HL-60 (cell line): ENCODE results near the gene CBLB.
A peak's percentile ranks its signal among the peaks of the same experiment; 100 is the strongest.

Experiments used
- DNase-seq, 2 experiments: peaks; one replicate each; pipeline ENCODE4 v3.0.0-alpha.2; 2010 to 2020; ENCODE audit warnings: low read depth in 1 of 2, low spot score in 1 of 2
- H3K27ac ChIP-seq: fragments of 250-450 bp; sonication (Bioruptor Pico); replicated peaks from 2 replicates; pipeline ENCODE4 v1.5.1; 2020; ENCODE audit warnings: mild to moderate bottlenecking, moderate library complexity
- H3K27me3 ChIP-seq: fragments of 250-450 bp; sonication (Bioruptor Pico); 2 replicates; pipeline ENCODE4 v1.5.1; 2021; ENCODE audit warnings: mild to moderate bottlenecking, moderate library complexity; ENCODE audit not compliant: insufficient read depth, poor library complexity, severe bottlenecking
- H3K4me3 ChIP-seq: replicated peaks from 2 replicates; pipeline ENCODE4 v1.5.1; 2011; ENCODE audit warnings: mild to moderate bottlenecking, control low read depth, low read length; ENCODE audit not compliant: insufficient read depth
- GABPA ChIP-seq: IDR thresholded peaks from 2 replicates; pipeline ENCODE4 v1.6.1; 2012; ENCODE audit warnings: low read depth
- POLR2AphosphoS5 ChIP-seq: IDR thresholded peaks from 2 replicates; pipeline ENCODE4 v1.6.1; 2012; ENCODE audit warnings: low read depth
- SPI1 ChIP-seq: IDR thresholded peaks from 2 replicates; pipeline ENCODE4 v1.6.1; 2012; ENCODE audit warnings: low read depth, mild to moderate bottlenecking, borderline replicate concordance
- TF ChIP-seq, protein P1 (sequence below): IDR thresholded peaks from one replicate; pipeline ENCODE4 v1.5.1; 2011; ENCODE audit warnings: low read length, control low read depth, inconsistent platforms; ENCODE audit not compliant: insufficient read depth
- TF ChIP-seq, protein P2 (sequence below): IDR thresholded peaks from 2 replicates; pipeline ENCODE4 v1.6.1; 2012; ENCODE audit warnings: low read depth; ENCODE audit not compliant: insufficient replicate concordance

Gene CBLB

DNA sequence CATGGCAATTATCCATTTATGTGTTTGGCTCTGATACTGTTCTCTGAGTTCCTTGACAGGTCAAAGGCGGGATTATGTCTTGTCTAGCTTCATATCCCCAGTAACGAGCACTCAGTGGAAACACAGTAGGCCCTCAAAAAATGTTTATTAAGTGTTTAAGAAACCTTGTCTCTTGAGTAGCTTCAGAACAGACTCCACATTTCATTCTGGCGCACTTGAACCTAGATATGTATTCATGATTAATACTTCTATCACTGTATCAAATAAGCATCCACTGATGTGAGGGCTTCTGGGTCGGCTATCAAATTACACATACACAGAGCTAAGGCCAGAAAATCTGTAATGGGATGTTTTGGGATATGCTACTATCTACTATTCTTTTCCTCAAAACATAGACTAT lies 4.6 kb downstream of the CBLB start:
- Histone ChIP-seq H3K27ac (no peak overlapping the region), H3K4me3 (no peak overlapping the region), H3K27me3 (no peaks in the 10 kb centered on the region)
- TF ChIP-seq, protein P1, sequence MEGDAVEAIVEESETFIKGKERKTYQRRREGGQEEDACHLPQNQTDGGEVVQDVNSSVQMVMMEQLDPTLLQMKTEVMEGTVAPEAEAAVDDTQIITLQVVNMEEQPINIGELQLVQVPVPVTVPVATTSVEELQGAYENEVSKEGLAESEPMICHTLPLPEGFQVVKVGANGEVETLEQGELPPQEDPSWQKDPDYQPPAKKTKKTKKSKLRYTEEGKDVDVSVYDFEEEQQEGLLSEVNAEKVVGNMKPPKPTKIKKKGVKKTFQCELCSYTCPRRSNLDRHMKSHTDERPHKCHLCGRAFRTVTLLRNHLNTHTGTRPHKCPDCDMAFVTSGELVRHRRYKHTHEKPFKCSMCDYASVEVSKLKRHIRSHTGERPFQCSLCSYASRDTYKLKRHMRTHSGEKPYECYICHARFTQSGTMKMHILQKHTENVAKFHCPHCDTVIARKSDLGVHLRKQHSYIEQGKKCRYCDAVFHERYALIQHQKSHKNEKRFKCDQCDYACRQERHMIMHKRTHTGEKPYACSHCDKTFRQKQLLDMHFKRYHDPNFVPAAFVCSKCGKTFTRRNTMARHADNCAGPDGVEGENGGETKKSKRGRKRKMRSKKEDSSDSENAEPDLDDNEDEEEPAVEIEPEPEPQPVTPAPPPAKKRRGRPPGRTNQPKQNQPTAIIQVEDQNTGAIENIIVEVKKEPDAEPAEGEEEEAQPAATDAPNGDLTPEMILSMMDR = no peak
- TF ChIP-seq SPI1 (no peak), GABPA (no peak), POLR2AphosphoS5 (no peak)
- TF ChIP-seq, protein P2, sequence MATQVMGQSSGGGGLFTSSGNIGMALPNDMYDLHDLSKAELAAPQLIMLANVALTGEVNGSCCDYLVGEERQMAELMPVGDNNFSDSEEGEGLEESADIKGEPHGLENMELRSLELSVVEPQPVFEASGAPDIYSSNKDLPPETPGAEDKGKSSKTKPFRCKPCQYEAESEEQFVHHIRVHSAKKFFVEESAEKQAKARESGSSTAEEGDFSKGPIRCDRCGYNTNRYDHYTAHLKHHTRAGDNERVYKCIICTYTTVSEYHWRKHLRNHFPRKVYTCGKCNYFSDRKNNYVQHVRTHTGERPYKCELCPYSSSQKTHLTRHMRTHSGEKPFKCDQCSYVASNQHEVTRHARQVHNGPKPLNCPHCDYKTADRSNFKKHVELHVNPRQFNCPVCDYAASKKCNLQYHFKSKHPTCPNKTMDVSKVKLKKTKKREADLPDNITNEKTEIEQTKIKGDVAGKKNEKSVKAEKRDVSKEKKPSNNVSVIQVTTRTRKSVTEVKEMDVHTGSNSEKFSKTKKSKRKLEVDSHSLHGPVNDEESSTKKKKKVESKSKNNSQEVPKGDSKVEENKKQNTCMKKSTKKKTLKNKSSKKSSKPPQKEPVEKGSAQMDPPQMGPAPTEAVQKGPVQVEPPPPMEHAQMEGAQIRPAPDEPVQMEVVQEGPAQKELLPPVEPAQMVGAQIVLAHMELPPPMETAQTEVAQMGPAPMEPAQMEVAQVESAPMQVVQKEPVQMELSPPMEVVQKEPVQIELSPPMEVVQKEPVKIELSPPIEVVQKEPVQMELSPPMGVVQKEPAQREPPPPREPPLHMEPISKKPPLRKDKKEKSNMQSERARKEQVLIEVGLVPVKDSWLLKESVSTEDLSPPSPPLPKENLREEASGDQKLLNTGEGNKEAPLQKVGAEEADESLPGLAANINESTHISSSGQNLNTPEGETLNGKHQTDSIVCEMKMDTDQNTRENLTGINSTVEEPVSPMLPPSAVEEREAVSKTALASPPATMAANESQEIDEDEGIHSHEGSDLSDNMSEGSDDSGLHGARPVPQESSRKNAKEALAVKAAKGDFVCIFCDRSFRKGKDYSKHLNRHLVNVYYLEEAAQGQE = no peak
- no peak for DNase-seq

DNA sequence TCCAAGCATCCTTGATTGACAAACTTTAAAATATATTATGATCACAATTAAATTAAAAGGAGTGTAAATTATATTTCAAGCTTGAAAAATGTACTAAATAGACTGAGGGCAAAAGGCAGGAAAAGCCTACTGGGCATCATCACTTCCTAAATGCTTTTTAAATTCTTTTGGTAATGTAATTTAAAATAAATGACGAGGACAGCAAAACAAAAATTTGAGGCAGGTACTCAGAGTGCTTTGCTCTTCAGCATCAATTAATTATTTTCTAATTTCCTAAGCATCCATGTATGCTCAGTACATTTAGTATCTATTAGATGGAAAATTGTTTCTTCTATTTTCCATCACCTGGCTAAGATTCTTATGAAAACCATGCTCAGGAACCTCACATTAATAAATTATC lies 5.2 kb downstream of the CBLB start:
- no peaks in the 10 kb centered on the region for H3K27me3 ChIP-seq
- H3K27ac ChIP-seq = no peak overlapping the region
- TF ChIP-seq, protein P2 = no peak
- TF ChIP-seq SPI1 (no peak), POLR2AphosphoS5 (no peak), GABPA (no peak)
- TF ChIP-seq, protein P1 = no peak
- no peak overlapping the region for H3K4me3 ChIP-seq
- no peak for DNase-seq

DNA sequence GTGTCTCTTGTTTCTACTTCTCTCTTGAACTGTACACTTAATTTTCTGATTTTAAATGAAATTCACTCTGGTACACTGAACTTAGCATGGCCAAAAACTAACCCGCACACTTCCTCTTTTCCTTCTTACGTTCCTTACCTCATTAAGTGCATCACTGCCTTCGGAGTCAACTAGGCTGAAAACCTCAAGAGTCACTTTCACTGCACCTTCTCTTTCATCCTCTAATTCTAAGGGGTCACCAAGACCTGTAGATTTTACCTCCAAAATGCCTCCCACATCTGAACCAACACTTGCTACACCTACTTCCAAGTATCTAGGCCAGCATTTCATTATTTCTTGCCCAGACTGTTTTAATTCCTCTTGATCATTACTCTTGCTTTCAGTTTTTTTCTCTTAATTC lies 6.6 kb downstream of the CBLB start:
- TF ChIP-seq, protein P2 = no peak
- TF ChIP-seq GABPA = no peak
- TF ChIP-seq SPI1 = peak; percentile 95

DNA sequence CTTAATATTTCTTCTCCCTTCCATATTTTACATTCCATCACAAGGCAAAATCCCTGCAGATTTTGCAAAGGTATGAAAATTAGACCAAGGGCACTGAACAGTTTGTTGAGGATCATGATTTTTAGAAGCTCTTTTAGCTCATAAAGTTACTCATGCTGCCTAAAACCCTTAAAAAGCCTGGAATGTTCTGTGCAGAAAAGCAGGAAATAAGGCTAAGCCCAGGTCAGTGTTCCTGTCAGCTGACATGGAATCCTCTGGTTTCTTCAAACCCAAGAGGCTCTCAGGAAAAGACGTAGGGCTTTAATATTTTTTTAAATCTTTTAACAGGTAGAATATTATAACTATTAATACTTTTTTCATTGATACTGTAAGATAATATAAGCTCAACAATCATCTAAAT lies 8.2 kb downstream of the CBLB start:
- DNase-seq = no peak
- TF ChIP-seq POLR2AphosphoS5 = no peak
- no peak for TF ChIP-seq GABPA
- TF ChIP-seq SPI1 = no peak
- TF ChIP-seq, protein P1 = no peak
- TF ChIP-seq, protein P2 = no peak
- Histone ChIP-seq H3K4me3 (no peak overlapping the region), H3K27ac (no peak overlapping the region), H3K27me3 (no peaks in the 10 kb centered on the region)

More for the DNA sequence above, 6.6 kb downstream of the CBLB start:
- Histone ChIP-seq H3K4me3 (no peak overlapping the region), H3K27ac (no peak overlapping the region), H3K27me3 (no peaks in the 10 kb centered on the region)
- peak in 1 of 2 experiments; percentile 25 for DNase-seq
